ENCODE data around the gene SPAG16. TPM values are rescaled to one million over a fixed set of nuclear protein-coding genes. Genes with fewer than 3 reads are reported as not detected.

Gene SPAG16
- polyA plus RNA-seq, 1 of the 3 experiments (the other 2 are of a cell fraction) = 29.5 TPM

GRCh38 chr2:214358506-214358905 lies 1074.2 kb downstream of the SPAG16 start:
- POLR2A ChIA-PET = no interaction called here
- H3K4me2 ChIP-seq = no peak overlapping the region
- no peaks in the 10 kb centered on the region for H3K4me1 ChIP-seq (ENCODE audit: control insufficient read depth in 1 of 2, insufficient read depth in 2 of 2, low read depth in 1 of 2, low read length in 1 of 2)
- CTCF ChIA-PET = no interaction called here
- H3K79me2 ChIP-seq (ENCODE audit: insufficient read depth) = no peaks in the 10 kb centered on the region
- no peak overlapping the region for H3K27ac ChIP-seq (ENCODE audit: low read depth in 2 of 2, low read length in 1 of 2)
- no peak for DNase-seq
- no peak overlapping the region for H2AFZ ChIP-seq (ENCODE audit: low read depth)
- no peaks in the 10 kb centered on the region for H4K20me1 ChIP-seq (ENCODE audit: insufficient read depth)
- H3K9me2 ChIP-seq = no peaks in the 10 kb centered on the region
- H3K9me3 ChIP-seq = no peaks in the 10 kb centered on the region
- TF ChIP-seq EP300 (IDR thresholded peaks at IDR 0.05; ENCODE audit: borderline replicate concordance in 1 of 2, low read depth in 1 of 2, low read length in 1 of 2) = no peak
- no peak for TF ChIP-seq RFX5 (IDR thresholded peaks at IDR 0.05; ENCODE audit: low read length)
- no peak overlapping the region for H3K9ac ChIP-seq
- H3K36me3 ChIP-seq (replicated peaks in 1 of 2; ENCODE audit: control insufficient read depth in 1 of 2, insufficient read depth in 2 of 2, low read length in 1 of 2) = no peaks in the 10 kb centered on the region
- no peaks in the 10 kb centered on the region for H3F3A ChIP-seq (replicated peaks; ENCODE audit: insufficient read depth)
- WGBS (ENCODE audit: low lambda C conversion rate) = 0% methylated on average over 1 of the region's 1 CpG
- H3K4me3 ChIP-seq (ENCODE audit: low read depth in 2 of 2, low read length in 1 of 2) = no peak overlapping the region
- H3K27me3 ChIP-seq (ENCODE audit: insufficient read depth) = no peaks in the 10 kb centered on the region

- Histone ChIP-seq H3K4me2 (no peak overlapping the region), H3K4me3 (ENCODE audit: low read depth in 2 of 2, low read length in 1 of 2) (no peak overlapping the region), H3K27me3 (ENCODE audit: insufficient read depth) (no peaks in the 10 kb centered on the region), H3K9me2 (no peaks in the 10 kb centered on the region), H3F3A (replicated peaks; ENCODE audit: insufficient read depth) (no peaks in the 10 kb centered on the region), H3K36me3 (replicated peaks in 1 of 2; ENCODE audit: control insufficient read depth in 1 of 2, insufficient read depth in 2 of 2, low read length in 1 of 2) (no peaks in the 10 kb centered on the region), H2AFZ (ENCODE audit: low read depth) (no peak overlapping the region), H3K4me1 (ENCODE audit: control insufficient read depth in 1 of 2, insufficient read depth in 2 of 2, low read depth in 1 of 2, low read length in 1 of 2) (no peaks in the 10 kb centered on the region), H4K20me1 (ENCODE audit: insufficient read depth) (no peaks in the 10 kb centered on the region), H3K79me2 (ENCODE audit: insufficient read depth) (no peaks in the 10 kb centered on the region), H3K27ac (ENCODE audit: low read depth in 2 of 2, low read length in 1 of 2) (no peak overlapping the region), H3K9me3 (no peaks in the 10 kb centered on the region), H3K9ac (no peak overlapping the region)
- no peak for TF ChIP-seq NFIC (IDR thresholded peaks at IDR 0.05; ENCODE audit: borderline replicate concordance)
- TF ChIP-seq FOXM1 (IDR thresholded peaks at IDR 0.05; ENCODE audit: low read depth) = no peak
- no peak for TF ChIP-seq TAF1 (IDR thresholded peaks at IDR 0.05; ENCODE audit: borderline replicate concordance, low read depth, low read length)
- no peak for TF ChIP-seq TCF12 (IDR thresholded peaks at IDR 0.05)
- no peak for TF ChIP-seq RFX5 (IDR thresholded peaks at IDR 0.05; ENCODE audit: low read length)
- TF ChIP-seq EZH2phosphoT487 (IDR thresholded peaks at IDR 0.05; ENCODE audit: borderline replicate concordance, low read depth) = no peak
- no peak for TF ChIP-seq SMC3 (IDR thresholded peaks at IDR 0.05; ENCODE audit: low read depth, low read length)
- no peak for TF ChIP-seq USF2 (IDR thresholded peaks at IDR 0.05; ENCODE audit: borderline replicate concordance, low read depth, low read length)
- TF ChIP-seq PBX3 (IDR thresholded peaks at IDR 0.05) = no peak
- no peak for TF ChIP-seq ZBTB33 (IDR thresholded peaks at IDR 0.05; ENCODE audit: borderline replicate concordance, low read depth)
- no peak for TF ChIP-seq USF1 (IDR thresholded peaks at IDR 0.05; ENCODE audit: borderline replicate concordance, low read depth)
- TF ChIP-seq MEF2A (IDR thresholded peaks at IDR 0.05; ENCODE audit: borderline replicate concordance, low read depth) = no peak
- no peak for TF ChIP-seq POLR2AphosphoS5 (IDR thresholded peaks at IDR 0.05; ENCODE audit: low read depth, low read length)
- no peak for TF ChIP-seq TEAD4 (IDR thresholded peaks at IDR 0.05; ENCODE audit: borderline replicate concordance, insufficient read depth)
- no peak for TF ChIP-seq RXRA (IDR thresholded peaks at IDR 0.05; ENCODE audit: borderline replicate concordance, low read depth)
- TF ChIP-seq CTCF (IDR thresholded peaks at IDR 0.05) = no peak
- no peak for DNase-seq
- CTCF ChIA-PET = interaction anchor here (1.8 kb wide), 1 partner anchor 13 kb away, joined by 6 read pairs; no protein-coding TSS in a partner anchor
- POLR2A ChIA-PET = no interaction called here
- 58% methylated on average over 4 of the region's 4 CpGs for WGBS (ENCODE audit: low lambda C conversion rate)
These were observed 1076.9 kb downstream of the SPAG16 start for GRCh38 chr2:214361116-214361515.
